A549 (cell line): ENCODE results near the gene AP2A2. TPM values are rescaled to one million over a fixed set of nuclear protein-coding genes. Genes with fewer than 3 reads are reported as not detected.

Experiments
- ATAC-seq, 2 experiments: fragments of 200-7000 bp in 1 of 2; fragments of >200 bp in 1 of 2; cut with Nextera tagmentation in 1 of 2; cut with Tn5 transposase in 1 of 2; 3 replicates each; pipeline versions ENCODE4 v1.8.0 to v1.9.1; 2018 to 2020; ENCODE audit warnings: mild to moderate bottlenecking in 1 of 2, moderate library complexity in 1 of 2
- CTCF ChIA-PET: fragments of 300-600 bp; sonication (Branson Sonifier 250); formaldehyde crosslinking; extraction: SDS; loops from one replicate; lab custom pipeline; 2021; ENCODE audit warnings: antibody characterized with exemption, inconsistent platforms; lab: Yijun Ruan, JAX
- POLR2A ChIA-PET: fragments of 350-600 bp; formaldehyde crosslinking; extraction: SDS; loops from one replicate; lab custom pipeline; 2021; ENCODE audit warnings: antibody characterized with exemption, inconsistent platforms; lab: Yijun Ruan, JAX
- DNase-seq, 2 experiments: peaks; one replicate each; pipeline versions ENCODE4 v3.0.0 to v3.0.0-alpha.2; 2011 to 2016; ENCODE audit warnings: low read depth in 1 of 2, low spot score in 1 of 2
- FAIRE-seq: peaks from 2 replicates; lab custom pipeline; 2011; peaks lifted over from hg19 to GRCh38; lab: Jason Lieb, UNC
- H3K27ac ChIP-seq, 2 experiments: fragments of >200 bp; sonication (Bioruptor Twin); formaldehyde crosslinking; 3 replicates each; pipeline ENCODE4 v1.5.1; 2016 to 2017
- H3K4me1 ChIP-seq: fragments of >200 bp; sonication (Bioruptor Twin); formaldehyde crosslinking; 3 replicates; pipeline ENCODE4 v1.6.1; 2016
- H3K4me2 ChIP-seq: fragments of >200 bp; sonication (Bioruptor Twin); formaldehyde crosslinking; 3 replicates; pipeline ENCODE4 v1.6.1; 2016
- H3K4me3 ChIP-seq: fragments of >200 bp; sonication (Bioruptor Twin); formaldehyde crosslinking; 3 replicates; pipeline ENCODE4 v1.5.1; 2016
- H3K9me3 ChIP-seq: fragments of >200 bp; sonication (Bioruptor Twin); formaldehyde crosslinking; 3 replicates; pipeline ENCODE4 v1.6.1; 2016
- CBX2 ChIP-seq: fragments of 200-600 bp; sonication (generic); IDR thresholded peaks from 2 replicates; pipeline ENCODE4 v1.6.1; 2016; ENCODE audit warnings: low read depth, mild to moderate bottlenecking, borderline replicate concordance
- CBX8 ChIP-seq: fragments of 200-600 bp; sonication (generic); IDR thresholded peaks from 2 replicates; pipeline ENCODE4 v1.6.1; 2016
- CHD4 ChIP-seq: fragments of 200-600 bp; sonication (generic); IDR thresholded peaks from 2 replicates; pipeline ENCODE4 v1.6.1; 2016; ENCODE audit warnings: antibody characterized with exemption, mild to moderate bottlenecking, borderline replicate concordance
- FOSB ChIP-seq: fragments of 250-450 bp; sonication (Bioruptor Pico); IDR thresholded peaks from 2 replicates; pipeline ENCODE4 v1.5.0; 2020; ENCODE audit warnings: mild to moderate bottlenecking, moderate library complexity
- FOXS1 ChIP-seq: fragments of 250-450 bp; sonication (Bioruptor Pico); IDR thresholded peaks from 2 replicates; pipeline ENCODE4 v1.5.0; 2020; ENCODE audit warnings: mild to moderate bottlenecking, moderate library complexity
- HDAC2 ChIP-seq: fragments of 200-600 bp; sonication (generic); IDR thresholded peaks from 2 replicates; pipeline ENCODE4 v1.6.1; 2016
- HOXB13 ChIP-seq: fragments of 250-450 bp; sonication (Bioruptor Pico); IDR thresholded peaks from 2 replicates; pipeline ENCODE4 v1.5.0; 2020; ENCODE audit warnings: low read depth, mild to moderate bottlenecking, moderate library complexity
- JUNB ChIP-seq: fragments of >200 bp; sonication (Bioruptor Twin); formaldehyde crosslinking; IDR thresholded peaks from 2 replicates; pipeline ENCODE4 v1.6.1; 2016
- MAFK ChIP-seq: fragments of 450-650 bp; IDR thresholded peaks from 2 replicates; pipeline ENCODE4 v1.6.1; 2014; ENCODE audit not compliant: partially characterized antibody
- MAZ ChIP-seq: fragments of 150-350 bp; IDR thresholded peaks from 2 replicates; pipeline ENCODE4 v1.6.1; 2014; ENCODE audit warnings: antibody characterized with exemption, low read depth, low read length, borderline replicate concordance
- PHF8 ChIP-seq: fragments of 200-600 bp; sonication (generic); IDR thresholded peaks from 2 replicates; pipeline ENCODE4 v1.6.1; 2016; ENCODE audit warnings: low read depth, mild to moderate bottlenecking, antibody characterized with exemption, moderate library complexity, borderline replicate concordance
- POLR2A ChIP-seq: IDR thresholded peaks from 2 replicates; pipeline ENCODE4 v1.6.1; 2012; ENCODE audit warnings: mild to moderate bottlenecking, low read length
- RARB ChIP-seq: fragments of 250-450 bp; sonication (Bioruptor Pico); IDR thresholded peaks from 2 replicates; pipeline ENCODE4 v1.8.0; 2021; ENCODE audit warnings: mild to moderate bottlenecking, moderate library complexity
- SMC3 ChIP-seq: fragments of >200 bp; sonication (Bioruptor Twin); formaldehyde crosslinking; IDR thresholded peaks from 3 replicates; pipeline ENCODE4 v1.6.1; 2018; ENCODE audit warnings: inconsistent platforms
- TFCP2L1 ChIP-seq: fragments of 250-450 bp; sonication (Bioruptor Pico); IDR thresholded peaks from 2 replicates; pipeline ENCODE4 v1.5.0; 2021; ENCODE audit warnings: mild to moderate bottlenecking
- WGBS: methylation state at CpG from one replicate; pipeline ENCODE4 v1.1.6; 2017; ENCODE audit errors: missing lambda C conversion rate; 5-methylcytosine and 5-hydroxymethylcytosine counted together
- polyA plus RNA-seq, 4 experiments: library from polyadenylated mRNA; depleted of rRNA in 3 of 4; stranded (reverse); fragments of >200 nt; fragmentation: RNase III in 1 of 4; extraction: RNeasy Plus Mini Kit Qiagen cat#74134 plus additional on column Dnase treatment in 1 of 4; gene quantifications; 2 replicates in 3 of 4; 3 replicates in 1 of 4; pipeline ENCODE4 v1.2.3, GENCODE V29; 2011 to 2017
- TF ChIP-seq, protein P1 (sequence below): IDR thresholded peaks from 2 replicates; pipeline ENCODE4 v1.6.1; 2012
- TF ChIP-seq, protein P2 (sequence below): fragments of >200 bp; sonication (Bioruptor Twin); formaldehyde crosslinking; IDR thresholded peaks from 2 replicates; pipeline ENCODE4 v1.6.1; 2016
- TF ChIP-seq, protein P3 (sequence below): fragments of 250-450 bp; sonication (Bioruptor Pico); IDR thresholded peaks from 2 replicates; pipeline ENCODE4 v1.5.0; 2021; ENCODE audit warnings: mild to moderate bottlenecking, moderate library complexity, borderline replicate concordance
- TF ChIP-seq, protein P4 (sequence below): fragments of >200 bp; sonication (Bioruptor Twin); formaldehyde crosslinking; IDR thresholded peaks from 3 replicates; pipeline ENCODE4 v1.5.1; 2016

Gene AP2A2
- polyA plus RNA-seq, 2 of the 4 experiments (the other 2 are of a cell fraction) = 39.4 to 60.4 TPM

DNA sequence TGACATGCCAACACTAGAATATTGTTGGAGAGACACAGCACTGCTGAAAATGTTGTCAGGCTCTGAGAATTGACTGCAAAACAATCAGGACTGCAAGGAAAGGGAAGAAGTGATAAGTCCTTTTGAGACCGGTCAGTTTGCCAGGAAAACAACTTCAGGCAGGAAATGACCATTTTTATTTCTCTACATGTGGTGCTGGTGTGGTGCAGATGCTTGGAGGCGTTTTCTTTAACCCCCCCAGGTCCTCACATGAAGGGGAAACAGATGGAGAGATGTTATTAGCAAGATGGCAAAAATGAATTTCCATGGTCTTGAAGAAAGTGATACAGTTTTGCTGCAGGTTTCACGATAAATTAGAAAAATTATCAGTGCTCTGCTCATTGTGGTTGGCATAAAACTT lies 5.7 kb downstream of the AP2A2 start (continued):
- TF ChIP-seq FOSB = no peak

DNA sequence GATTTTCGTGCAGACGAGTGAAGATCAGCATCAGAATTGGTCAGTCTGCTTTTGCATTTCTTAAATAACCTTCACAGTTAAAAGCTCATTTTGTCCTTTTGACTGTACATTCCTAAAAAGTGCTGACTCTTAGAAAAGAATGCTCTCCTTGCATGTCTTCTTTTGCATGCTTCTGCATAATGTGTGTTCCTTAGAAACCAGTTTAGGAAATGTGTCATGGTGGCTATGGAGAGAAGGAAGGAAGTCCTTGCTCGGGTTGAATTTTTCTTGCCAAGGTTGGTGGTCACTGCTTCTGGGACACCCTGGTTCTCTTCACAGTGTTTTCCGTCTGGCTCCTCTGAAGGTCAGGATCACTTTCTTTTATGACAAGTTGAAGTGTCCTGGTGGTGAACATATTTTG lies 6.8 kb downstream of the AP2A2 start:
- CTCF ChIA-PET = interaction anchor here (1.4 kb wide), 1 partner anchor 119 kb away, joined by 5 read pairs; no protein-coding TSS in a partner anchor
- no peak for FAIRE-seq
- DNase-seq = no peak
- Histone ChIP-seq H3K27ac (no peak overlapping the region), H3K9me3 (no peaks in the 10 kb centered on the region), H3K4me2 (no peak overlapping the region), H3K4me3 (no peak overlapping the region), H3K4me1 (peaks cover 22% of the 10 kb centered on the region; the same call in 2 of the 3 replicates)
- no peak for ATAC-seq
- POLR2A ChIA-PET = no interaction called here
- 87% methylated on average over 4 of the region's 4 CpGs for WGBS
- TF ChIP-seq FOXS1 (no peak), MAZ (no peak), SMC3 (no peak), MAFK (peak; percentile 96), JUNB (no peak)
- TF ChIP-seq, protein P1, sequence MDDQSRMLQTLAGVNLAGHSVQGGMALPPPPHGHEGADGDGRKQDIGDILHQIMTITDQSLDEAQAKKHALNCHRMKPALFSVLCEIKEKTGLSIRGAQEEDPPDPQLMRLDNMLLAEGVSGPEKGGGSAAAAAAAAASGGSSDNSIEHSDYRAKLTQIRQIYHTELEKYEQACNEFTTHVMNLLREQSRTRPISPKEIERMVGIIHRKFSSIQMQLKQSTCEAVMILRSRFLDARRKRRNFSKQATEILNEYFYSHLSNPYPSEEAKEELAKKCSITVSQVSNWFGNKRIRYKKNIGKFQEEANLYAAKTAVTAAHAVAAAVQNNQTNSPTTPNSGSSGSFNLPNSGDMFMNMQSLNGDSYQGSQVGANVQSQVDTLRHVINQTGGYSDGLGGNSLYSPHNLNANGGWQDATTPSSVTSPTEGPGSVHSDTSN = no peak

DNA sequence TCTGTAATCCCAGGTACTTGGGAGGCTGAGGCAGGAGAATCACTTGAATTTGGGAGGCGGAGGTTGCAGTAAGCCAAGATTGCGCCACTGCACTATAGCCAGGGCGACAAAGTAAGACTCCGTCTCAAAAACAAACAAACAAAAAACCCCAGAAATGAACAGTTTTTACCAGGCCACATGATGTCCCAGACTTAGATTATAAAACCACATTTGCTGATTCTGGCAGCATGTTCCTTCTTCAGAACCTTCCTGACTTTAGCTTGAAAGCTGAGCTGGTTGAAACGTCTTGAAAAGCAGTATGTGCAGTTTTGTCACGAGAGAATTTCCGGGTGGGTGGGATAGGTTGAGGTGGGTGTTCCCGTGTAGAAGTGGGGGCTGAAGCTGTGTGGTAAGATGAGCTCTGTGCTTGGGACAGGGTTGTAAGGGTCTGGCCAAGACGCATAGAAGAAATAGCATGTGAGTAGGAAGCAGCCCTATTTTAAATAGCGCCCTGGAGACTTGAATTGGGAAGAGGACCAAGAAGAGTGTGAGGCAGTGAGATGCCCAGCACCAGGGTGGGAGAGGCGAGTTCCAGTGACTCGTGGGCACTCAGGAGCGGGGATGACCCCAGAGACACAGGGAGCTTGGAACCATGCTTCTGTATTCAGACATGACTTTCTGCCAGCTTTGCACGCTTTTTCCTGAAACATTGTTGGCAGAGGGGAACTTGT lies 7.6 kb downstream of the AP2A2 start:
- Histone ChIP-seq H3K27ac (no peak overlapping the region), H3K4me2 (no peak overlapping the region), H3K4me1 (peaks cover 24% of the 10 kb centered on the region; the same call in 1 of the 3 replicates), H3K4me3 (no peak overlapping the region), H3K9me3 (no peaks in the 10 kb centered on the region)
- TF ChIP-seq HOXB13 (CRISPR knock-in tag) = no peak
- TF ChIP-seq HDAC2 = no peak
- TF ChIP-seq, protein P2, sequence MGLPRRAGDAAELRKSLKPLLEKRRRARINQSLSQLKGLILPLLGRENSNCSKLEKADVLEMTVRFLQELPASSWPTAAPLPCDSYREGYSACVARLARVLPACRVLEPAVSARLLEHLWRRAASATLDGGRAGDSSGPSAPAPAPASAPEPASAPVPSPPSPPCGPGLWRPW = no peak
- TF ChIP-seq CBX2 = no peak
- TF ChIP-seq TFCP2L1 (CRISPR knock-in tag) = no peak
- no peak for TF ChIP-seq CBX8
- TF ChIP-seq, protein P3, sequence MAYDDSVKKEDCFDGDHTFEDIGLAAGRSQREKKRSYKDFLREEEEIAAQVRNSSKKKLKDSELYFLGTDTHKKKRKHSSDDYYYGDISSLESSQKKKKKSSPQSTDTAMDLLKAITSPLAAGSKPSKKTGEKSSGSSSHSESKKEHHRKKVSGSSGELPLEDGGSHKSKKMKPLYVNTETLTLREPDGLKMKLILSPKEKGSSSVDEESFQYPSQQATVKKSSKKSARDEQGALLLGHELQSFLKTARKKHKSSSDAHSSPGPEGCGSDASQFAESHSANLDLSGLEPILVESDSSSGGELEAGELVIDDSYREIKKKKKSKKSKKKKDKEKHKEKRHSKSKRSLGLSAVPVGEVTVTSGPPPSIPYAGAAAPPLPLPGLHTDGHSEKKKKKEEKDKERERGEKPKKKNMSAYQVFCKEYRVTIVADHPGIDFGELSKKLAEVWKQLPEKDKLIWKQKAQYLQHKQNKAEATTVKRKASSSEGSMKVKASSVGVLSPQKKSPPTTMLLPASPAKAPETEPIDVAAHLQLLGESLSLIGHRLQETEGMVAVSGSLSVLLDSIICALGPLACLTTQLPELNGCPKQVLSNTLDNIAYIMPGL (CRISPR knock-in tag) = no peak
- TF ChIP-seq FOSB = no peak
- no peak for TF ChIP-seq POLR2A
- TF ChIP-seq PHF8 = no peak
- TF ChIP-seq CHD4 = no peak
- TF ChIP-seq RARB = no peak
- TF ChIP-seq, protein P4, sequence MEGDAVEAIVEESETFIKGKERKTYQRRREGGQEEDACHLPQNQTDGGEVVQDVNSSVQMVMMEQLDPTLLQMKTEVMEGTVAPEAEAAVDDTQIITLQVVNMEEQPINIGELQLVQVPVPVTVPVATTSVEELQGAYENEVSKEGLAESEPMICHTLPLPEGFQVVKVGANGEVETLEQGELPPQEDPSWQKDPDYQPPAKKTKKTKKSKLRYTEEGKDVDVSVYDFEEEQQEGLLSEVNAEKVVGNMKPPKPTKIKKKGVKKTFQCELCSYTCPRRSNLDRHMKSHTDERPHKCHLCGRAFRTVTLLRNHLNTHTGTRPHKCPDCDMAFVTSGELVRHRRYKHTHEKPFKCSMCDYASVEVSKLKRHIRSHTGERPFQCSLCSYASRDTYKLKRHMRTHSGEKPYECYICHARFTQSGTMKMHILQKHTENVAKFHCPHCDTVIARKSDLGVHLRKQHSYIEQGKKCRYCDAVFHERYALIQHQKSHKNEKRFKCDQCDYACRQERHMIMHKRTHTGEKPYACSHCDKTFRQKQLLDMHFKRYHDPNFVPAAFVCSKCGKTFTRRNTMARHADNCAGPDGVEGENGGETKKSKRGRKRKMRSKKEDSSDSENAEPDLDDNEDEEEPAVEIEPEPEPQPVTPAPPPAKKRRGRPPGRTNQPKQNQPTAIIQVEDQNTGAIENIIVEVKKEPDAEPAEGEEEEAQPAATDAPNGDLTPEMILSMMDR = no peak
- TF ChIP-seq SMC3 = no peak
- no peak for FAIRE-seq
- no peak for DNase-seq
- CTCF ChIA-PET = interaction anchor here (1.1 kb wide), 1 partner anchor 9 kb away, joined by 5 read pairs; no protein-coding TSS in a partner anchor
- ATAC-seq = no peak; a peak in 1 of 6 replicates
- POLR2A ChIA-PET = no interaction called here
- 77% methylated on average over 14 of the region's 14 CpGs for WGBS
